ENCODE data around the gene MYH15. TPM values are rescaled to one million over a fixed set of nuclear protein-coding genes. Genes with fewer than 3 reads are reported as not detected.

The MYH15 gene
- total and polyA plus RNA-seq, 2 of the 8 experiments (the other 6 are each of a cell fraction or from before 2014, with no cell fraction given) = under 0.01 TPM; not detected in 1

GRCh38 chr3:108511055-108511454 is 659 bp upstream of the MYH15 start (continued):
- TF ChIP-seq, protein P1, sequence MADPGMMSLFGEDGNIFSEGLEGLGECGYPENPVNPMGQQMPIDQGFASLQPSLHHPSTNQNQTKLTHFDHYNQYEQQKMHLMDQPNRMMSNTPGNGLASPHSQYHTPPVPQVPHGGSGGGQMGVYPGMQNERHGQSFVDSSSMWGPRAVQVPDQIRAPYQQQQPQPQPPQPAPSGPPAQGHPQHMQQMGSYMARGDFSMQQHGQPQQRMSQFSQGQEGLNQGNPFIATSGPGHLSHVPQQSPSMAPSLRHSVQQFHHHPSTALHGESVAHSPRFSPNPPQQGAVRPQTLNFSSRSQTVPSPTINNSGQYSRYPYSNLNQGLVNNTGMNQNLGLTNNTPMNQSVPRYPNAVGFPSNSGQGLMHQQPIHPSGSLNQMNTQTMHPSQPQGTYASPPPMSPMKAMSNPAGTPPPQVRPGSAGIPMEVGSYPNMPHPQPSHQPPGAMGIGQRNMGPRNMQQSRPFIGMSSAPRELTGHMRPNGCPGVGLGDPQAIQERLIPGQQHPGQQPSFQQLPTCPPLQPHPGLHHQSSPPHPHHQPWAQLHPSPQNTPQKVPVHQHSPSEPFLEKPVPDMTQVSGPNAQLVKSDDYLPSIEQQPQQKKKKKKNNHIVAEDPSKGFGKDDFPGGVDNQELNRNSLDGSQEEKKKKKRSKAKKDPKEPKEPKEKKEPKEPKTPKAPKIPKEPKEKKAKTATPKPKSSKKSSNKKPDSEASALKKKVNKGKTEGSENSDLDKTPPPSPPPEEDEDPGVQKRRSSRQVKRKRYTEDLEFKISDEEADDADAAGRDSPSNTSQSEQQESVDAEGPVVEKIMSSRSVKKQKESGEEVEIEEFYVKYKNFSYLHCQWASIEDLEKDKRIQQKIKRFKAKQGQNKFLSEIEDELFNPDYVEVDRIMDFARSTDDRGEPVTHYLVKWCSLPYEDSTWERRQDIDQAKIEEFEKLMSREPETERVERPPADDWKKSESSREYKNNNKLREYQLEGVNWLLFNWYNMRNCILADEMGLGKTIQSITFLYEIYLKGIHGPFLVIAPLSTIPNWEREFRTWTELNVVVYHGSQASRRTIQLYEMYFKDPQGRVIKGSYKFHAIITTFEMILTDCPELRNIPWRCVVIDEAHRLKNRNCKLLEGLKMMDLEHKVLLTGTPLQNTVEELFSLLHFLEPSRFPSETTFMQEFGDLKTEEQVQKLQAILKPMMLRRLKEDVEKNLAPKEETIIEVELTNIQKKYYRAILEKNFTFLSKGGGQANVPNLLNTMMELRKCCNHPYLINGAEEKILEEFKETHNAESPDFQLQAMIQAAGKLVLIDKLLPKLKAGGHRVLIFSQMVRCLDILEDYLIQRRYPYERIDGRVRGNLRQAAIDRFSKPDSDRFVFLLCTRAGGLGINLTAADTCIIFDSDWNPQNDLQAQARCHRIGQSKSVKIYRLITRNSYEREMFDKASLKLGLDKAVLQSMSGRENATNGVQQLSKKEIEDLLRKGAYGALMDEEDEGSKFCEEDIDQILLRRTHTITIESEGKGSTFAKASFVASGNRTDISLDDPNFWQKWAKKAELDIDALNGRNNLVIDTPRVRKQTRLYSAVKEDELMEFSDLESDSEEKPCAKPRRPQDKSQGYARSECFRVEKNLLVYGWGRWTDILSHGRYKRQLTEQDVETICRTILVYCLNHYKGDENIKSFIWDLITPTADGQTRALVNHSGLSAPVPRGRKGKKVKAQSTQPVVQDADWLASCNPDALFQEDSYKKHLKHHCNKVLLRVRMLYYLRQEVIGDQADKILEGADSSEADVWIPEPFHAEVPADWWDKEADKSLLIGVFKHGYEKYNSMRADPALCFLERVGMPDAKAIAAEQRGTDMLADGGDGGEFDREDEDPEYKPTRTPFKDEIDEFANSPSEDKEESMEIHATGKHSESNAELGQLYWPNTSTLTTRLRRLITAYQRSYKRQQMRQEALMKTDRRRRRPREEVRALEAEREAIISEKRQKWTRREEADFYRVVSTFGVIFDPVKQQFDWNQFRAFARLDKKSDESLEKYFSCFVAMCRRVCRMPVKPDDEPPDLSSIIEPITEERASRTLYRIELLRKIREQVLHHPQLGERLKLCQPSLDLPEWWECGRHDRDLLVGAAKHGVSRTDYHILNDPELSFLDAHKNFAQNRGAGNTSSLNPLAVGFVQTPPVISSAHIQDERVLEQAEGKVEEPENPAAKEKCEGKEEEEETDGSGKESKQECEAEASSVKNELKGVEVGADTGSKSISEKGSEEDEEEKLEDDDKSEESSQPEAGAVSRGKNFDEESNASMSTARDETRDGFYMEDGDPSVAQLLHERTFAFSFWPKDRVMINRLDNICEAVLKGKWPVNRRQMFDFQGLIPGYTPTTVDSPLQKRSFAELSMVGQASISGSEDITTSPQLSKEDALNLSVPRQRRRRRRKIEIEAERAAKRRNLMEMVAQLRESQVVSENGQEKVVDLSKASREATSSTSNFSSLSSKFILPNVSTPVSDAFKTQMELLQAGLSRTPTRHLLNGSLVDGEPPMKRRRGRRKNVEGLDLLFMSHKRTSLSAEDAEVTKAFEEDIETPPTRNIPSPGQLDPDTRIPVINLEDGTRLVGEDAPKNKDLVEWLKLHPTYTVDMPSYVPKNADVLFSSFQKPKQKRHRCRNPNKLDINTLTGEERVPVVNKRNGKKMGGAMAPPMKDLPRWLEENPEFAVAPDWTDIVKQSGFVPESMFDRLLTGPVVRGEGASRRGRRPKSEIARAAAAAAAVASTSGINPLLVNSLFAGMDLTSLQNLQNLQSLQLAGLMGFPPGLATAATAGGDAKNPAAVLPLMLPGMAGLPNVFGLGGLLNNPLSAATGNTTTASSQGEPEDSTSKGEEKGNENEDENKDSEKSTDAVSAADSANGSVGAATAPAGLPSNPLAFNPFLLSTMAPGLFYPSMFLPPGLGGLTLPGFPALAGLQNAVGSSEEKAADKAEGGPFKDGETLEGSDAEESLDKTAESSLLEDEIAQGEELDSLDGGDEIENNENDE (IDR thresholded peaks at IDR 0.05; ENCODE audit: insufficient replicate concordance, low read length) = no peak
- TF ChIP-seq FOSL1 (IDR thresholded peaks at IDR 0.05; ENCODE audit: insufficient read depth, low read depth, low read length) = no peak
- no peak for TF ChIP-seq CTBP2 (IDR thresholded peaks at IDR 0.05; ENCODE audit: borderline replicate concordance, insufficient read depth, insufficient read length, low read length)
- no peak for TF ChIP-seq SP1 (IDR thresholded peaks at IDR 0.05; ENCODE audit: low read depth, low read length)
- TF ChIP-seq EZH2 (IDR thresholded peaks at IDR 0.05; ENCODE audit: low read depth, low read length, severe bottlenecking) = no peak
- no peak for TF ChIP-seq JUN (IDR thresholded peaks at IDR 0.05; ENCODE audit: low read depth, low read length)
- no peak for TF ChIP-seq MAX (IDR thresholded peaks at IDR 0.05)
- TF ChIP-seq RAD21 (IDR thresholded peaks at IDR 0.05 in 1 of 2, conservative IDR thresholded peaks at IDR 0.05 in 1 of 2; ENCODE audit: low read depth in 2 of 2, low read length in 2 of 2) = no peak
